Neural cell (in vitro differentiated cells): ENCODE measurements around the gene ZNF831.

ENCODE experiments used
- CTCF ChIP-seq: fragments of 450-650 bp; IDR thresholded peaks from 2 replicates; pipeline ENCODE4 v1.5.1; 2014; ENCODE audit warnings: antibody characterized with exemption, mild to moderate bottlenecking, moderate library complexity; ENCODE audit not compliant: poor library complexity, severe bottlenecking
- EP300 ChIP-seq: fragments of 450-650 bp; conservative IDR thresholded peaks from 2 replicates; pipeline ENCODE4 v1.6.1; 2014; ENCODE audit warnings: antibody characterized with exemption, mild to moderate bottlenecking, moderate library complexity; ENCODE audit not compliant: poor library complexity, severe bottlenecking
- POLR2AphosphoS5 ChIP-seq: IDR thresholded peaks from 2 replicates; pipeline ENCODE4 v1.6.1; 2012

GRCh38 chr20:59269411-59270025, 105.9 kb downstream of the ZNF831 start:
- no peak for TF ChIP-seq EP300
- TF ChIP-seq CTCF, result no peak
- TF ChIP-seq POLR2AphosphoS5, result no peak
